GM18517 (cell line): Measurements from ENCODE around the gene CASP10.
A peak's percentile ranks its signal among the peaks of the same experiment; 100 is the strongest.
"Not testable (repeated sequence)": the region's sequence is repeated elsewhere in the genome, so short reads cannot be mapped to it uniquely, and the experiment has no call there.

Experiments
- ATAC-seq: cut with Tn5 transposase; IDR thresholded peaks from one replicate; pipeline ENCODE4 v1.9.1; 2021; ENCODE audit warnings: mild to moderate bottlenecking, moderate library complexity; ENCODE audit not compliant: unreplicated experiment

CASP10 gene, protein sequence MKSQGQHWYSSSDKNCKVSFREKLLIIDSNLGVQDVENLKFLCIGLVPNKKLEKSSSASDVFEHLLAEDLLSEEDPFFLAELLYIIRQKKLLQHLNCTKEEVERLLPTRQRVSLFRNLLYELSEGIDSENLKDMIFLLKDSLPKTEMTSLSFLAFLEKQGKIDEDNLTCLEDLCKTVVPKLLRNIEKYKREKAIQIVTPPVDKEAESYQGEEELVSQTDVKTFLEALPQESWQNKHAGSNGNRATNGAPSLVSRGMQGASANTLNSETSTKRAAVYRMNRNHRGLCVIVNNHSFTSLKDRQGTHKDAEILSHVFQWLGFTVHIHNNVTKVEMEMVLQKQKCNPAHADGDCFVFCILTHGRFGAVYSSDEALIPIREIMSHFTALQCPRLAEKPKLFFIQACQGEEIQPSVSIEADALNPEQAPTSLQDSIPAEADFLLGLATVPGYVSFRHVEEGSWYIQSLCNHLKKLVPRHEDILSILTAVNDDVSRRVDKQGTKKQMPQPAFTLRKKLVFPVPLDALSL

DNA sequence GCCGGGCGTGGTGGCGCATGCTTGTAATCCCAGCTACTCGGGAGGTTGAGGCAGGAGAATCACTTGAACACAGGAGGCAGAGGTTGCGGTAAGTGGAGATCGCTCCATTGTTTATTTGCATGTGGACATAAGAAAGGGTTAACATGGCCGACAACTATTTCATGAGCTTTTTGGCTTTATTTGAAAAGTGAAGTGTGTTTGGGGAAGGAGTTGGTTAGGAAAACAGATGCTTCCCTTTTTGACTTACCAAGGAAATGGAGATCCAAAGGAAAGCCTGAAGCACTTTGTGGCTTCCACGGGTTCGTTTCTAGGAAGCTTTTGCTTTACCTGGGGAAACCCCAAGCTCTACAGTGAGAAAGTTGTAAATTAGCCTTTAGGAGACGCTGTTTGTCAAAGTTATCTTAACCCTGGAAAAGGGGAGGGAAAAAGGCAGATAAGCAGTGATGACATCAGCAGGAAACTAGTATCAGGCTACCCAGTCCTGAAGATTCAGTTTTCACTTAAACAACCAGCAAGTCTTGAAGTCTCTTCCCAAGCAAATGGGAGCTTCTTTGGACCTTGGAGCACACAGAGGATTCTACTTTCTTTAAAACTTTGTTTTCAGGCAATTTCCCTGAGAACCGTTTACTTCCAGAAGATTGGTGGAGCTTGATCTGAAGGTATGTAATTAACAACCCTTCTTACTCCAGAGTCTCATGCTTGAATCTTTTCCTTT lies at the start of gene CASP10:
Gene CASP10 (plus strand): TSS at position 492 of the 715 bp plus-strand sequence. CDS start 2,637 bp downstream, outside the sequence.
- peak; percentile 74 for ATAC-seq

DNA sequence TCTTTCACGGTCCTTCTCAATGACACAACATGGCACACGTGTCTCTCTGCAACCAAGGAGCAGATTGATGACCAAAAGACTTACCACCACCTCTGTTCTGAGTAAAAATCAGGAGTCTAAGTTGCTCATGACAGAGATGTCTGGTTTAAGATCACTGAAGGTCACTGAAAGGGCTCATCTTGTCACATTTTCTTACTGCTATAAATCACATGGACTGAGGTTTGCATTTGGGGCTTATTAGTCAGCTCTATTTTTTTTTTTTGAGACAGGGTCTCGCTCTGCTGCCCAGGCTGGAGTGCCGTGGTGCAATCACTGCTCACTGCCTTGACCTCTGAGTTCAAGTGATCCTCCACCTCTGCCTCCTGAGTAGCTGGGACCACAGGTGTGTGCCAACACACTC lies 47.6 kb upstream of the CASP10 start:
- ATAC-seq, result no peak

DNA sequence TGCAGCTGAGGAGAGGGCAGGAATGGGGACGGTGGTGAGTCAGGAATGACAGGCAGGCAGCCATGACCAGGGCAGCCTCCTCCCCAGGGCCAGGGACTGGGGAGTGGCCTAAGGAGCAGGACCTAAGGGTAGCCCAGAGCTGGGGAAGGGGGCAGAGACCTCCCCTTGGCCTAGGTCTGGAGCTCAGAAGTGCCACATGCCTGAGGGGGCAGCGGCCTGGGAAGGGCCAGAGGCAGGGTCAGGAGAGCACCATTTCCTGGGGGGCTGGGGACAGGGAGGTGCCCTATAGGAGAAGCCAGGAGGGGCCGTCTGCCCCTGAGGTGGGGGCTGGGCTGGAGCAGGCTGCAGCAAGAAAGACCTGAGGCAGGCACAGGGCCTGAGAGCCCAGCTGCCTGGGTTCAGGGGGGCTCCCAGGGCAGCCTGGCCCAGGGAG lies 46.0 kb upstream of the CASP10 start:
- no peak for ATAC-seq

DNA sequence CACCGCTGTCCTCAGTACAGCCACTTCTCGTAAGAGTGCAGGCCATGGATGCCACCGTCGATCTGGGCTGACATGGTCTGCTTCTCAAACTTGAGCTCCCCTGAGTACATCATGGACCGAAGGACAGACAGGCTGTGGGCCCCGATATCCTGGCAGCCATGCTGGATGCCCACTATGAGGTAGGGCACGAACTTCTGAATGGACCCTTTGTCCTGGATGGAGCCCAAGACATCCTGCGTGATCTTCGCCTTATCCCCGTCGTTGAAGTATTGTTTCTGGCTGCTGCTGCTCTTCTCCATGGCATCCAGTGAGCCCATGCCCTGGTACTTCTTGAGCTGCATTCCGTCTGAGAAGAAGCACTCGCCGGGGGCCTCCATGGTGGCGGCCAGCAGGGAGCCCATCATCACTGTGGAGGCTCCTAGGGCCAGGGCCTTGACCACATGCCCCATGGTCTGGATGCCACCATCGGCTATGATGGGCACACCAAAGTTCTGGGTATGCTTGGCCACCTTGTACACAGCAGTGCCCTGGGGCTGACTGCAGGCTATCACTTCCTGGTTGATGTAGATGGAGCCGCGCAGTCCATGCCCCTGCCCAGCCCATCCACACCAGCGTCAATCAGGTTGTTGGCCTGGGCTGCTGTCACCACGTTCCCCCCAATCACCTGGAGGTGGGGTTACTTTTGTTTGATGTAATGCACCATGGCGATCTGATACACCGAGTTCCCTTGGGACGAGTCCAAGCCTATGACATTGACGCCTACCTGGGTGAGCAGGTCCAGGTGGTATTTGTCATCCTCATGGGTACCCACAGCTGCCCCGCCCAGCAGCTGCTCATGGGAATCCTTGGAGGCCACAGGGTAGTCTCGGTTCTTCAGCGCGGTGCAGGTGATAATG lies 45.2 kb upstream of the CASP10 start:
- ATAC-seq, result no peak

DNA sequence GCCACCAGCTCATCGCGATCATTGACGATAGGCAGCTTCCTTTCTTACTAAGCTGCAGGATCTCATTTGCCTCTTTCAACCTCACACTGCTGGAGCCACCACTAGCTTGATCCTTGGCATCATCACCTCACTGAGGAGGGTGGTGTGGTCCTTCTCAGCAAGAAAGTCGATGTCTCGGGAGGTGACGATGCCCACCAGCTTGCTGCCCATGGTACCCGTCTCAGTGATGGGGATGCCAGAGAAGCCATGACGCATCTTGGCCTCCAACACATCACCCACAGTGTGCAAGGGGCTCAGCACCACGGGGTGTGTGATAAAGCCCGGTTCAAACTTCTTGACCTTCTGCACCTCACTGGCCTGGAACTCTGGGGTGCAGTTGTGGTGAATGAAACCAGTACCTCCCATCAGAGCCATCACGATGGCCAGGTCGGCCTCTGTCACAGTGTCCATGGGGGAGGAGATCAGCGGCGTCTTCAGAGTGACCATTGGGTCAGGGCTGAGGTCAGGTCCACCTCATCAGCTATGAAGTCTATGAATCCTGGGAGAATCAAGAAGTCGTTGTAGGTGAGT lies 44.5 kb upstream of the CASP10 start:
- no peak for ATAC-seq

DNA sequence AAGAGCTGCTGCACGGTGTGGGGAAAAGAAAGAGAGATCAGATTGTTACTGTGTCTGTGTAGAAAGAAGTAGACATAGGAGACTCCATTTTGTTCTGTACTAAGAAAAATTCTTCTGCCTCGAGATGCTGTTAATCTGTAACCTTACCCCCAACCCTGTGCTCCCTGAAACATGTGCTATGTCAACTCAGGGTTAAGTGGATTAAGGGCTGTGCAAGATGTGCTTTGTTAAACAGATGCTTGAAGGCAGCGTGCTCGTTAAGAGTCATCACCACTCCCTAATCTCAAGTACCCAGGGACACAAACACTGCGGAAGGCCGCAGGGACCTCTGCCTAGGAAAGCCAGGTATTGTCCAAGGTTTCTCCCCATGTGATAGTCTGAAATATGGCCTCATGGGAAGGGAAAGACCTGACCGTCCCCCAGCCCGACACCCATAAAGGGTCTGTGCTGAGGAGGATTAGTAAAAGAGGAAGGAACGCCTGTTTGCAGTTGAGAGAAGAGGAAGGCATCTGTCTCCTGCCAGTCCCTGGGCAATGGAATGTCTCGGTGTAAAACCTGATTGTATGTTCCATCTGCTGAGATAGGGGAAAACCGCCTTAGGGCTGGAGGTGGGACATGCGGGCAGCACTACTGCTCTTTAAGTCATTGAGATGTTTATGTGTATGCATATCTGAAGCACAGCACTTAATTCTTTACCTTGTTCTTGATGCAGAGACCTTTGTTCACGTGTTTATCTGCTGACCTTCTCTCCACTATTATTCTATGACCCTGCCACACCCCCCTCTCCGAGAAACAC lies 43.8 kb upstream of the CASP10 start:
- ATAC-seq, result not testable (repeated sequence)

DNA sequence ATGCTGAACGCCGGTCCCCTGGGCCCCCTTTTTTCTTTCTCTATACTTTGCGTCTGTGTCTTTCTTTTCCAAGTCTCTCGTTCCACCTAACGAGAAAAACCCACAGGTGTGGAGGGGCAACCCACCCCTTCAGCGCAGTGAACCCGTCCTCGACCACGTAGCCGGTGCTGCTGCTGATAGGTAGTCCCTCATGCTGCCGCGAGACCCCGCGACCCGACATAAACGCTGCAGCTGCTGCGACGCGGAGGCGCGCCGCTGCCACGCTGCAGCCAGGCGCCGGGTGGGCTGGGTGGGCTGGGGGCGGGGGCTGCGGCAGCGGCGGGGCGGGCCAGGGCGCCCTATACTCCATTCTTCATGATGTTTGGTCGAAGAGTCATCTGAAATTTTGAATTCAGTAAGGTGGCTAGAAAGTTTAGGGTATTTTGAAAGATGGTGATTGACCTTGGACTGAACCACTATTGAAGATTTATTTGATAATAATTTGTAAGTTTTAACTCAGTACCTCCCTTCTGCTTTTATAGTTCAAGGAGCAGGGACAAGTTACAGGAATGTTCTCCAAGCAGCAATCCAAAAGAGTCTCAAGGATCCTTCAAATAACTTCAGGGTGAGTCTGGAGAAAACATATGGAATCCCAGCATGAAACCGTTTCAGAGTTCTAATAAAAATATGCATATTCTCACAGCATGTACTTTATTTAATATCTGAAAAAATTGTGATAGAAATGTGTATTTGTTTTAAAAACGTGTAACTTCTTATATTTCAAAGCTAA lies 42.9 kb upstream of the CASP10 start:
- ATAC-seq, result no peak

DNA sequence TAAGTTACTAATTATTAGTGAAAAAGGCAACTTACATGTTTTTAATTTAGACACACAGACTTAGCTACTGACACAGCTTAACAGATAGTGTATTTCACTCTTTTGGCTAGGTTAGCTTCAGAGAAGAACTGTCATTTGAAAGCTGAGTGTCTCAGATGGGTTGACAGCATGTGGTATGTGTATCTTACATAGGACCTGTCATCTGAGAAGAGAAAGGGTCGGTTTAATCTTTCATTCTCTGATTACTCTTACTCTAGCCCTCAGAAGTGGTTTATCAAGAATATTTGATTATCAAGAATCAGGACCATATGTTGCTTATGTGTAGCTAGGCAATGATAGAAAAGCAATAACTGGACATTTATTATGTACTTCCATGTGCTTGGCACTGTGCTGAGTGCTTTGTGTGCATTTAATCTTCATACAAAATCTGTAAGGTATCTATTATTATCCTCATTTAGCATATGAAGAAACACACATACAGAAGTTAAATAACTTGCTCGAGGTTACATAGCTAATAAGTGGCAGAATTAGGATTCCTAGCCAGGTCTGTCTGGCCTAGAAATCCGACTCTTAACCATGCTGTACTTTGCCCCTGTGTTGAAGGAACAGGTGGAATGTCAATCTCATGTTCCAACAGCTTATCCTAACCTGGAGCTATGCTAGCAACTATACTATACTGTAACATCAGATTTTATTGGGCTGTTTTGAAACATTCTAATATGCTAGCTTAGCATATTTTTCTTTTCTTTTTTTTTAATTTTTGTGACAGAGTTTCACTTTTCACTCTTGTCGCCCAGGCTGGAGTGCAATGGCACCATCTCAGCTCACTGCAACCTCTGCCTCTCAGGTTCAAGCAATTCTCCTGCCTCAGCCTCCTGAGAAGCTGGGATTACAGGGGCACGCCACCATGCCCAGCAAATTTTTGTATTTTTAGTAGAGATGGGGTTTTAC lies 38.6 kb upstream of the CASP10 start:
- ATAC-seq, result no peak

DNA sequence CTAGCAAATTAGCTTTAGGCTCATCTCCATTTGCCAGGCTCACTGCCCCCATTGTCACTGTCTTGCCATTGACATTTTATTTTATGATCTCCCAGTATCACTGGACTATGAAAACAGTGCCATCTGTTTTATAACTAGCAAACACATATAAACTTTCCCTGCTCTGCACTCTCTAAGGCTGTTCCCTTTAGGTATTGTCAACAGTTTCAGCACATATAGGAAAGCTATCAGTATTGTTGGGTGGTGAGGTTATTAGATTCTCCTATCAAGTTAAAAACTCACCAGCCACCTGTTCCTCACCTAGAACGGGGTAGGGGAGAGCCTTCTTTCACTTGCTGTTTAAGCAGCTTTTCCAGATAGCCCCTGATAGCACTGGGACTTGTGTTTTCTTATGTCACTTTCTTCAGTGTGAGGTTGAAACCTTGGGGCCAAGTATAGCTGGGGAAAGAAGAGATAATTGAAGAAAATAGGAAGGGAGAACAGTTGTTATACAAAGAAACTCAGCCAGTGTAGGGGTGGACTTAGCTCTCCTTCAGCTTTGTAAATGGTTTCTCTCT lies 34.4 kb upstream of the CASP10 start:
- ATAC-seq, result no peak

DNA sequence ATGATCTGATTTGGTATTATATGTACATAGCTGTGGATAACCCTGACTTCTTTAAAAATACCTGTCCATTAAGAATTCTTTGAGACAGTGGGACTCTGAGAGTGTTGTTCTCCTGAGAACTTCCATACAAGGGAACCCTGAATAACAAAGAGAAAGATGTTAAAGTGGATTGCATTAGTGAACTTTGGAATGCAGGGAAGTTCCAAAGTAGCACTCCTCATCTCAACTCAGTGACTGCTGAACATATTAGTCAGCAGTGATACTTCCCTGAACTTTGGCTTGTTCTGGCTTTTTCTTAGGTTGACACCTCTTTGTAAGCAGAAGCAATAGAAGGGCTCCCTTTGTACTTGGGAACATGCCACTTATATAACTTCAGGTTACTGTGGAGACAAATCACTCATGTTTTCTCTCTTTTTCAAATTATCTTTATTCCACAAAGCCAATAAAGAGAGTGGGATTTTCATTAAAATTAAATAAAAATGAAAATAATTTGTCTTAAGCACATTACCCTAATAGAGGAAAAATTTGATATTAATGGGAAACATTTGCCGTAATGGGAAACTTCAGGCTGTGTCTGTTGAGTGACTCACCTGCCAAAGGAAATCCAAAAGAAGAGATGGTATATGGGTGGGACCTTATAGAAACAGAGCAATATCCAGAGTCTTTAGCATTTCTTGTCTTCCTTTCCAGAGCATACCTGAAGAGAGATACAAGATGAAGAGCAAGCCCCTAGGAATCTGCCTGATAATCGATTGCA lies 33.7 kb upstream of the CASP10 start:
- no peak for ATAC-seq

DNA sequence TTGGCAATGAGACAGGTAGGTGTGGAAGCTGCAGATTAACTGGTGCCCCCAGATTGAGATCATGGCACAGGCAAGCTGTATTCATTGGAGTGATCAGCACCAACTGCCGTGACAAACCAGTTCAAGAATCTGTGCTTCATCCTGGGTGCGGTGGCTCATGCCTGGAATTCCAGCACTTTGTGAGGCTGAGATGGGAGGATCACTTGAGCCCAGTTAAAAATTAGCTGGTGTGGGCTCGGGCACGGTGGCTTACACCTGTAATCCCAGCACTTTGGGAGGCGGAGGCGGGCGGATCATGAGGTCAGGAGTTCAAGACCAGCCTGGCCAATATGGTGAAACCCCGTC lies 33.1 kb upstream of the CASP10 start:
- not testable (repeated sequence) for ATAC-seq

DNA sequence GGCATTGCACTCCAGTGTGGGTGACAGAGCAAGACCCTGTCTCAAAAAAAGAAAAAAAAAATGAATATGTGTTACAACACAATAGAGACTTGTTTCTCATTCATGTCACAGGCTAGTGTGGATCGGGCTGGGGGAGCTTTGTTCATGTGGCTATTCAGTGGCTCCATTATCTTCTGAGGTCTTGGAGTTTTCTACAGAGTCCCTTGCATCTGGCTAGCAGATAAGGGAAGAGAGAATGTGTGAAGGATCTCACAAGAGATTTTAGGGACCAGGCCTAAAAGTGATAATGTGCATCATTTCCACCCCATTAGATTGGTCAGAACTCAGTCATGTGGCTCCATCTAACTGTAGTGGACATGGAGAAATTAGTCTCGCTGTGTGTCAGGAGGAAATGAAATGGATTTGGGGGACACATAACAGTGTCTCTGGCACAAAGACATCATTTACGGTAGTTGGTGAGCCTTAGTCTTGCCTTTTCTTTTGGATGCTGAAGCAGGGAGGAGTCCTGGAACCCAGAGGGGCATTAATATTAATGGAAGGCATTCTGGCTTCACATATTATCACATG lies 32.4 kb upstream of the CASP10 start:
- ATAC-seq, result no peak

DNA sequence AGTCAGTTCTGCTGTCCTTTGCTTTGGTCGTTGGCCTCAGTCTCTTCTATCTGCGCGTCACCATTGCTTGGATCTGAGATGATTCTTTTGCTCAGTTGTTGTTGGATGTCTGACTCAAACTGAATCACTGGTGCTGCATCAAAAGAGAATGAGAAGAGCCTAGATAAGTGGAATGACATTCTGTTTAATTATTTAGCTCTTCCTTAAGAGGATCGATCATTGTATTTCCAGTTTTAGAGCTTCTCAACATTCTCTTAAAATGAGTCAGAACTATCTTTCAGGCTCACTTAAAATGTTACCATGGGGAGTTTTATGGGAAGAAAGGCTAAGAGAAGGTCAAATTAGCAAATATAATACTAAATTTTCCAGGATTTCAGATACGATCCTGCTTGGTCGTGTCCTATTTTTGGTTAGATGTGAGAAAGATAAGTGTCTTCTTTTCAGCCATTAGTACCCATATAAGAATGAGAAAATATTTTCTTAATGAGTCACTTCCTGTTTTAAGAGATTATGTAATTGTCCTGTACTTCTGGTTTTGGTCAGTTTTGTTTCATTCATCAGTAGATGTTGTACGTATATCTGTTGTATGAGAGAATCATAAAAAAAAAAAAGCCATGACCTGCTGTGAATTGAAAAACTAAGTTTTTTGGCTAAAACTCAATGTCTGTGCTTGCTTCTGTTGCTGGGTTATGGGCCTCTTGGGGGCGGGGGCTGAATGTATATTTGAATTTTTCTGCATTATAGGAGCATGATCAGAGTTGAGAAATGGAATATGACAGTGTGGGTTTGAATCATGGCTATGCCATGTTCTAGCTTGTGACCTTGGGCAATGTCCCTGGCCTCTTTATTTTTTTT lies 31.6 kb upstream of the CASP10 start:
- peak; percentile 84 for ATAC-seq

DNA sequence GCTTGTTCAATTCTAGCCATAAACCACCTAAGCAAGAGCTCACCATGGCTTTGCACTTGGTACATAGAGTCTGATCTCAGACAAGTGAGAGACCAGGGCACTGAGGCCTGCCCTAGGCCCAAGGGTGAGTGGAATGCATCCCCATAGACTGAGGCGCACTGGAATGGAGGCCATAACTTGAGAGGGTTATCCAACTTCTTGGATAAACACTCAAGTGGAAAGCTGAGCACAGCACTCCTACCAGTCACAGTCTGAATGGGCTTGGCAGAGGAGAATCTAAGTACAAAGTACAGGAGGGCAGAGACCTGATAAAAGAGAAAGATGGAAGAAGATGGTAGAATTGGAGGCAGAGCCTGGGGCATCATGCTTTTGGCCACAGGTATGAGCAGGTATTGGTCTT lies 30.4 kb upstream of the CASP10 start:
- ATAC-seq, result no peak

DNA sequence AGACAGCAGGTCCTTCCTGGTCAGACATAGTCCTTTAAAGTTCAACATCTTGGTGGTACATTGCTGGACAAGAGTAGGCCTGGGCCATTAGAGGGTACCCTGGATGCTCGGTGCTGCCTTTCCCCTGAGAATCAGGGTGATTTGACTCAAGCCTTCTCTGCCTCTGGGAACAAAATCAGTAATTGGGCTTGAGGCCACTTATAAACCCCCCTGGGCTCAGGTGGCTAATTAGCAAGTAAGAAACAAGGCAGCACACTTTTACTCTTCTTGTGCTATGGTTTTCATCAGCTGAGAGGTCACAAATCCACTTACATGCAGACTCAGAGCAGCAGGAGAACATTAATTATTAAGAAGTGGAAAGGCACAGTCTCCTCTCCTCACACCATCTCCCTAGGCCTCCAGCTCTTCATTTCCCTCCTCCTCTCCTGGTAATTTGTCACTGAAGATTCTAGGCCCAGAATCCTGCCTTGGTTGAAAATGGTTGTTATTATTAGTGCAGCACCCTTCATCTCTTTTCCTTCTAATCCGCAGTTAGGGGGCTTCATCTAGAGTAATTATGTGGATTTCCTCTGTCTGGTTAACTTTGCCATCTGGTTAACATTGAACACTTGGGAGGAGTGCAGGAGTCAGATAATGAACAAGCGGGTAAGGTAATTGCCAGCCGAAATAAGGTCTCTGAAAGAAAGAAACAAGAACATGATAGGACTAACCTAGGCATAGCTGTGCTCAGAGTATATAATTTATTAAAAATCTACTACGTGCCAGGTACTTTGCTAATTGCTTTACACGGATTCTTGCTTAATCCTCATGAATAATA lies 29.7 kb upstream of the CASP10 start:
- no peak for ATAC-seq
